Endothelial cell of umbilical vein (primary cell): ENCODE data around the gene TRAF1. TPM values are rescaled to one million over a fixed set of nuclear protein-coding genes. Genes with fewer than 3 reads are reported as not detected.

ENCODE experiments used
- BruUV-seq: library from RNA; stranded (reverse); fragments of 400-500 nt; replicated peaks from 2 replicates; lab custom pipeline; 2021; lab: Mats Ljungman, UMichigan
- CTCF ChIA-PET: fragments of 300-600, 350-600 bp; sonication (Branson Sonifier 250); formaldehyde crosslinking; loops from one replicate; lab custom pipeline; 2021; ENCODE audit warnings: antibody characterized with exemption, inconsistent platforms; lab: Charles Lee
- POLR2A ChIA-PET: fragments of 300-600, 350-600 bp; sonication (Branson Sonifier 250); formaldehyde crosslinking; loops from one replicate; lab custom pipeline; 2021; ENCODE audit warnings: antibody characterized with exemption, inconsistent platforms; lab: Charles Lee
- DNase-seq: peaks from one replicate; pipeline ENCODE4 v3.0.0-alpha.2; 2011; ENCODE audit warnings: low read depth, low spot score
- FAIRE-seq: peaks from 2 replicates; lab custom pipeline; 2011; peaks lifted over from hg19 to GRCh38; lab: Jason Lieb, UNC
- H2AFZ ChIP-seq: 2 replicates; pipeline ENCODE4 v1.6.0; 2012; ENCODE audit warnings: low read depth, low read length, control low read depth, inconsistent platforms
- H3K27ac ChIP-seq: 2 replicates; pipeline ENCODE4 v1.5.1; 2011; ENCODE audit warnings: low read depth, mild to moderate bottlenecking, control low read depth, low read length, moderate library complexity; ENCODE audit not compliant: insufficient read depth
- H3K27me3 ChIP-seq, 2 experiments: 2 replicates each; pipeline versions ENCODE4 v1.6.0 to v1.6.1; 2011; ENCODE audit warnings: low read length in 2 of 2, mixed read lengths in 1 of 2; ENCODE audit not compliant: control insufficient read depth in 2 of 2, insufficient read depth in 2 of 2
- H3K36me3 ChIP-seq, 2 experiments: 2 replicates in 1 of 2; 3 replicates in 1 of 2; pipeline ENCODE4 v1.5.1; 2011; ENCODE audit warnings: low read length in 2 of 2, mild to moderate bottlenecking in 1 of 2, moderate library complexity in 1 of 2; ENCODE audit not compliant: control insufficient read depth in 2 of 2, insufficient read depth in 2 of 2; ENCODE audit errors: extremely low read depth in 1 of 2
- H3K4me1 ChIP-seq: 3 replicates; pipeline ENCODE4 v1.5.1; 2011; ENCODE audit warnings: mild to moderate bottlenecking, low read length; ENCODE audit not compliant: control insufficient read depth, insufficient read depth; ENCODE audit errors: extremely low read depth
- H3K4me2 ChIP-seq: 2 replicates; pipeline ENCODE4 v1.6.1; 2011; ENCODE audit warnings: low read length, control low read depth, mixed read lengths; ENCODE audit not compliant: insufficient read depth
- H3K4me3 ChIP-seq, 3 experiments: fragments of 200-600 bp in 1 of 3; sonication (generic), shearing (Covaris generic) in 1 of 3; replicated peaks in 1 of 3; 2 replicates each; pipeline ENCODE4 v1.5.1; 2011 to 2016; ENCODE audit warnings: control low read depth in 3 of 3, low read length in 3 of 3, mild to moderate bottlenecking in 2 of 3, inconsistent platforms in 1 of 3, low read depth in 1 of 3, moderate library complexity in 1 of 3; ENCODE audit not compliant: insufficient read depth in 1 of 3
- H3K79me2 ChIP-seq: 2 replicates; pipeline ENCODE4 v1.6.0; 2012; ENCODE audit warnings: low read length, inconsistent platforms; ENCODE audit not compliant: control insufficient read depth, insufficient read depth
- H3K9ac ChIP-seq: replicated peaks from 2 replicates; pipeline ENCODE3; 2011; ENCODE audit warnings: low read length, control low read depth; ENCODE audit not compliant: insufficient read depth; ENCODE audit errors: extremely low read depth
- H3K9me1 ChIP-seq: replicated peaks from 3 replicates; pipeline ENCODE4 v1.6.0; 2011; ENCODE audit warnings: mild to moderate bottlenecking, low read length; ENCODE audit not compliant: control insufficient read depth, insufficient read depth; ENCODE audit errors: extremely low read depth
- H3K9me3 ChIP-seq: replicated peaks from 2 replicates; pipeline ENCODE4 v1.5.1; 2012; ENCODE audit warnings: low read length, inconsistent platforms; ENCODE audit not compliant: control insufficient read depth, insufficient read depth
- H4K20me1 ChIP-seq: replicated peaks from 2 replicates; pipeline ENCODE3; 2011; ENCODE audit warnings: mild to moderate bottlenecking, low read length; ENCODE audit not compliant: control insufficient read depth, insufficient read depth; ENCODE audit errors: extremely low read depth
- CTCF ChIP-seq, 2 donors: IDR thresholded peaks; 1 replicate in 1 of 2; 2 replicates in 1 of 2; pipeline ENCODE4 v1.5.1; 2011; ENCODE audit warnings: low read length in 2 of 2, mild to moderate bottlenecking in 2 of 2, moderate library complexity in 2 of 2, control low read depth in 1 of 2, inconsistent platforms in 1 of 2, low read depth in 1 of 2; ENCODE audit not compliant: insufficient read depth in 1 of 2; ENCODE audit errors: extremely low read depth in 1 of 2
- EZH2 ChIP-seq: IDR thresholded peaks from 2 replicates; pipeline ENCODE4 v1.6.1; 2012; ENCODE audit warnings: borderline replicate concordance, low read depth, mild to moderate bottlenecking, moderate library complexity, low read length, inconsistent platforms; ENCODE audit not compliant: severe bottlenecking
- FOS ChIP-seq: IDR thresholded peaks from 2 replicates; pipeline ENCODE4 v1.6.1; 2011; ENCODE audit warnings: mild to moderate bottlenecking, low read length, moderate library complexity, borderline replicate concordance; ENCODE audit not compliant: insufficient read depth
- GATA2 ChIP-seq: IDR thresholded peaks from 2 replicates; pipeline ENCODE4 v1.7.0; 2011; ENCODE audit warnings: low read depth, mild to moderate bottlenecking, moderate library complexity, mixed read lengths, low read length; ENCODE audit not compliant: insufficient read length, insufficient read depth
- JUN ChIP-seq: IDR thresholded peaks from 2 replicates; pipeline ENCODE4 v1.6.1; 2011; ENCODE audit warnings: borderline replicate concordance, low read depth; ENCODE audit not compliant: insufficient read length, insufficient read depth
- MAX ChIP-seq: IDR thresholded peaks from 2 replicates; pipeline ENCODE4 v1.6.1; 2011; ENCODE audit not compliant: insufficient read depth, insufficient read length
- MYC ChIP-seq: IDR thresholded peaks from one replicate; pipeline ENCODE4 v1.6.1; 2011; ENCODE audit warnings: mild to moderate bottlenecking, low read depth, low read length
- POLR2A ChIP-seq: IDR thresholded peaks from 2 replicates; pipeline ENCODE4 v1.6.1; 2012; ENCODE audit warnings: low read depth, mild to moderate bottlenecking, control low read depth, low read length
- POLR2AphosphoS5 ChIP-seq: IDR thresholded peaks from 2 replicates; pipeline ENCODE4 v1.6.1; 2012; ENCODE audit warnings: low read depth, mild to moderate bottlenecking, control low read depth, low read length, moderate library complexity; ENCODE audit not compliant: insufficient read depth
- dilution Hi-C: fragments of 300-500 bp; cut with MboI; formaldehyde crosslinking; loops from one replicate; pipeline ENCODE4 v1.15.0; 2019; ENCODE audit warnings: low sequenced_read_pairs; ENCODE audit not compliant: extremely low pct_ligation_motif_present
- intact Hi-C: fragments of 100-400 bp; cut with micrococcal nuclease; formaldehyde crosslinking; loops from one replicate; pipeline ENCODE4 v1.10.0; 2022
- polyA plus RNA-seq, 4 experiments: library from polyadenylated mRNA; depleted of rRNA in 3 of 4; stranded (reverse) in 3 of 4; unstranded in 1 of 4; fragments of >200 nt; gene quantifications; 2 replicates each; pipeline versions ENCODE4 v1.2.1 to v1.2.3, GENCODE V29; 2011 to 2012; ENCODE audit warnings: missing spikeins in 1 of 4
- total RNA-seq: library from RNA; stranded (reverse); gene quantifications from 2 replicates; pipeline ENCODE4 v1.2.3, GENCODE V29; 2021

TRAF1 gene
- total and polyA plus RNA-seq, 2 donors (not counting 3 experiments of a cell fraction or from before 2014, with no cell fraction given), result 2.0 to 2.6 TPM

GRCh38 chr9:120948824-120949223 lies 22.2 kb upstream of the TRAF1 start:
- no peak overlapping the region for H3K27ac ChIP-seq
- H3K27me3 ChIP-seq, result no peaks in the 10 kb centered on the region
- H3K4me1 ChIP-seq, result peaks cover 55% of the 10 kb centered on the region
- H3K36me3 ChIP-seq, result no peaks in the 10 kb centered on the region
- no peaks in the 10 kb centered on the region for H3K9me1 ChIP-seq
- FAIRE-seq (no peak), DNase-seq (no peak)
- no peaks in the 10 kb centered on the region for H3K9me3 ChIP-seq
- ChIA-PET CTCF (no interaction called here), POLR2A (no interaction called here)
- intact Hi-C loops (no loop called here), dilution Hi-C loops (no loop called here)
- H3K4me2 ChIP-seq, result no peak overlapping the region
- no peak overlapping the region for H2AFZ ChIP-seq
- no peaks in the 10 kb centered on the region for H4K20me1 ChIP-seq
- no TSS peak for BruUV-seq
- H3K4me3 ChIP-seq, result no peak overlapping the region
- H3K79me2 ChIP-seq, result no peaks in the 10 kb centered on the region
- H3K9ac ChIP-seq, result no peak overlapping the region
- no peak for TF ChIP-seq CTCF (IDR thresholded peaks at IDR 0.05; ENCODE audit: extremely low read depth in 1 of 2, insufficient read depth in 1 of 2, low read depth in 1 of 2, low read length in 2 of 2)
- no peak for TF ChIP-seq EZH2
- no peak for TF ChIP-seq POLR2A
- no peak for TF ChIP-seq MAX
- TF ChIP-seq JUN, result no peak
- TF ChIP-seq POLR2AphosphoS5, result no peak
- TF ChIP-seq MYC, result no peak
- no peak for TF ChIP-seq FOS
- no peak for TF ChIP-seq GATA2
